Breast epithelium (tissue), 4 donors: Measurements from ENCODE around the gene FAM156B. TPM values are rescaled to one million over a fixed set of nuclear protein-coding genes. Genes with fewer than 3 reads are reported as not detected.
"Not testable (repeated sequence)": the region's sequence is repeated elsewhere in the genome, so short reads cannot be mapped to it uniquely, and the experiment has no call there.

Experiments used
- DNase-seq, 2 donors: peaks; one replicate each; pipeline ENCODE4 v3.0.0-alpha.2; 2019; ENCODE audit warnings: low spot score in 2 of 2
- H3K27ac ChIP-seq, 2 donors: fragments of 200-600 bp; sonication (generic) in 1 of 2; one replicate each; pipeline ENCODE4 v1.5.1; 2016 to 2019; ENCODE audit warnings: mild to moderate bottlenecking in 1 of 2
- H3K27me3 ChIP-seq, 2 donors: fragments of 200-600 bp; sonication (generic) in 1 of 2; one replicate each; pipeline versions ENCODE4 v1.5.1 to v1.6.0; 2017 to 2019; ENCODE audit warnings: control low read depth in 1 of 2, mild to moderate bottlenecking in 1 of 2
- H3K36me3 ChIP-seq: fragments of 200-600 bp; one replicate; pipeline ENCODE4 v1.5.1; 2019
- H3K4me1 ChIP-seq, 2 donors: fragments of 200-600 bp; sonication (generic); one replicate each; pipeline ENCODE4 v1.5.1; 2016 to 2019; ENCODE audit warnings: control low read depth in 1 of 2
- H3K4me3 ChIP-seq, 3 donors: fragments of 200-600 bp; sonication (generic); 1 replicate in 2 of 3; 2 replicates in 1 of 3; pipeline ENCODE4 v1.5.1; 2016 to 2019; ENCODE audit warnings: mild to moderate bottlenecking in 3 of 3, moderate library complexity in 2 of 3
- H3K9me3 ChIP-seq, 2 donors: fragments of 200-600 bp; sonication (generic) in 1 of 2; one replicate each; pipeline ENCODE4 v1.5.1; 2016 to 2019; ENCODE audit warnings: control low read depth in 1 of 2
- CTCF ChIP-seq, 3 donors: fragments of 450-650 bp; IDR thresholded peaks; one replicate each; pipeline ENCODE4 v1.5.1; 2016 to 2017; ENCODE audit warnings: antibody characterized with exemption in 3 of 3, mild to moderate bottlenecking in 3 of 3, moderate library complexity in 3 of 3
- POLR2A ChIP-seq: fragments of 450-650 bp; IDR thresholded peaks from one replicate; pipeline ENCODE4 v1.6.1; 2016; ENCODE audit warnings: antibody characterized with exemption, mild to moderate bottlenecking, moderate library complexity
- POLR2AphosphoS5 ChIP-seq, 3 donors: sonication (generic); formaldehyde crosslinking; IDR thresholded peaks; one replicate each; pipeline ENCODE4 v1.6.1; 2017; ENCODE audit warnings: antibody characterized with exemption in 3 of 3
- intact Hi-C: fragments of 100-400 bp; cut with DNase I; formaldehyde crosslinking; loops from one replicate; pipeline ENCODE4 v1.15.1; 2023; ENCODE audit warnings: low total_unique reads
- total RNA-seq, 3 donors: library from RNA; depleted of rRNA; stranded (reverse); fragments of >200 nt; gene quantifications; one replicate each; pipeline ENCODE4 v1.1.0, GENCODE V29; 2016

The FAM156B gene
- total RNA-seq, 3 donors from 2014 or later, result 25.5 to 41.3 (median 26.2) TPM

DNA sequence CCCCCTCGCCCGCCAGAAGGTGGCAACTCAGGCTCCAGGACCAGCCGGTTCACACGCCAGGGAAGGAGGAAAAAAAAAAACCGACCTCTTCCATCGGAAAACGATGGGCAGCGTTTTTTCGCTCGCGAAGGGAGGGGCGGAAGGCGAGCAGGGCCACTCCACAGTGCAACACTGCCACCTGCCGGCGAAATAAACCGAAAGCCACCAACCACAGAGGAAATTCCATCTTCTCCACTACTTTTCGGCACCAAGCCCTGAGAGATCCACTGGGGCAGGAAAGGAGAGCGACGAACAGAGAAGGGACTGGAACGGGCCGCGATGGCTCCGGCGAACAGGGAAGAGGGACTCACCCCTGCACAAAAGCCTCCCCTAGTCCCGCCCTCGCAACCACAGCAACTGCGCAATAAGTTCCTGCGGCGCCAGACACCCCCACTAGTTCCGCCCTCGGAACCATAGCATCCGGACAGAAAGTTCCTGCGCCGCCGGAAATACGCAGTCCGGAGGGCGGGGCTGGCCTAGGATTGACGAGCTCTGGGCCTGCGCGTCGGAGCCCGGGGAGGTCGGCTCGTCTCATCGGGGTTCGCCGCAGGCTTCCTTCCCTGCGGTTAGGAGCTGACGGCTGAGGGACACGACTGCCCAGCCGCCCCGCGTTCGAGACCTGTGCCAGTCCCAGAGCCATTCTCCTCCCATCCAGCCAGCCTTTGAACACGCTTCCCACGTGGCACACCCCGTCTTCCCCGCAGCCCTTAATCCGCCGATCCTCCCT lies 37.8 kb downstream of the FAM156B start:
- peak; percentile 87 to 96 for DNase-seq
- peak; percentile 42 for TF ChIP-seq POLR2A
- peak; percentile 99 to 100 (median 100) for TF ChIP-seq CTCF (IDR thresholded peaks at IDR 0.05)
- peak; percentile 90 to 97 (median 95) for TF ChIP-seq POLR2AphosphoS5 (IDR thresholded peaks at IDR 0.05)
- H3K27ac ChIP-seq, result peak overlapping the region; percentile 96 to 98
- no peaks in the 10 kb centered on the region for H3K36me3 ChIP-seq
- H3K9me3 ChIP-seq, result no peaks in the 10 kb centered on the region
- H3K4me1 ChIP-seq, result no peaks in the 10 kb centered on the region
- intact Hi-C loops, result no loop called here
- H3K27me3 ChIP-seq, result no peaks in the 10 kb centered on the region
- H3K4me3 ChIP-seq, result peak overlapping the region; percentile 52 to 91 (median 72)

DNA sequence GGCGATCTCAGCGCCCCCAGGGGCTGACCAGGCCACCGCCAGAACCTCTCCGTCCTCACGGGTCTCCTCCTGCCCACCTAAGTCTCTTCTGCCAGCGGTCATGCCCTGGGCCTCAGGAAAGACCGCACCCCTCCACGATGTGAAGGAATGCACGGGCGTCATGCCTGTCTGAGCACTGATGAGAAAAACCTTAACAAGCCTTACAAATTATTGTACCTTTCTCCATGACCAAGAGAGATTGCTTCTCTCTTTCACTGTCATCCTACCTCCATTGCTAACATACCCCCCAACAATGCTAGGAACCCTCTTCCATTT lies 38.3 kb downstream of the FAM156B start:
- H3K27ac ChIP-seq, result peak overlapping the region; percentile 96 to 98
- H3K4me3 ChIP-seq, result peak overlapping the region; percentile 52 to 91 (median 72)
- H3K4me1 ChIP-seq, intact Hi-C loops, H3K9me3 ChIP-seq, H3K36me3 ChIP-seq, DNase-seq, H3K27me3 ChIP-seq: not testable (repeated sequence)

DNA sequence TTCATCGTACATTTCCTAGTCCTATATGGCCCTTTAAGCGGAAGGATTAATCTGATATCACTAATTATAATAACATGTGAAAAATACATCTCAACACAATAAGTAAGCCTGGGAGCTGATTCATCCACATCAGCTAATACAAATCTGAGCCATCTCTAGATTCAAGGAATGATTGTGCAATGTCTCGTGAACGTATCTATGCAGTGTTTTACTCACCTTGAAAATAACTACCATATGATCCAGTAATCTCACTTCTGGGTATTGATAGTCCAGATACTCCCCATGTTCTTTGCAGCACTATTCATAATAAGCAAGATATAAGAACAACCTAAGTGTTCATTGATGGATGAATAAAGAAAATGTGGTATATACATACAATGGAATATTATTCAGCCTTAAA lies 43.6 kb downstream of the FAM156B start:
- H3K27me3 ChIP-seq, H3K4me1 ChIP-seq, H3K27ac ChIP-seq, H3K9me3 ChIP-seq, intact Hi-C loops, H3K36me3 ChIP-seq, DNase-seq, H3K4me3 ChIP-seq: not testable (repeated sequence)

DNA sequence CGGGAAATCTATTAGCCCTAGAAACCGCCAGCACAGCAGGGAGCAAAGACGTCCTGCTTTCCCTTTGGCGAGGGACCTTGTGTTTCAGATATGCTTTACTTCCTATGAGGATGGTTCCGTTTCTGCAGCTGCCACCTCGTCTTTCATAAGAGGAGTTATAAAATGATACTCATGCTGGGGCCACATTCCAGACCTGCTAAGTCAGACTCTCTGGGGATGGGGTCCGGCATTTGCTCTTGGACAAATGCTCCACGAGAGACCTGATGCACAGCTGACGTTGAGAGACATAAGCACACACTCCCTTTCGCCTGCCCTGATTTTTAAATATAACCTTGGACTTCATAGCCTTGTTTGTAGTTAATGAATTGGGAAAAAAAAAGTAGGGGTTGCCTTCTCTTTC lies 44.6 kb downstream of the FAM156B start:
- intact Hi-C loops, H3K36me3 ChIP-seq, DNase-seq, H3K27me3 ChIP-seq, H3K9me3 ChIP-seq, H3K27ac ChIP-seq, H3K4me3 ChIP-seq, H3K4me1 ChIP-seq: not testable (repeated sequence)

DNA sequence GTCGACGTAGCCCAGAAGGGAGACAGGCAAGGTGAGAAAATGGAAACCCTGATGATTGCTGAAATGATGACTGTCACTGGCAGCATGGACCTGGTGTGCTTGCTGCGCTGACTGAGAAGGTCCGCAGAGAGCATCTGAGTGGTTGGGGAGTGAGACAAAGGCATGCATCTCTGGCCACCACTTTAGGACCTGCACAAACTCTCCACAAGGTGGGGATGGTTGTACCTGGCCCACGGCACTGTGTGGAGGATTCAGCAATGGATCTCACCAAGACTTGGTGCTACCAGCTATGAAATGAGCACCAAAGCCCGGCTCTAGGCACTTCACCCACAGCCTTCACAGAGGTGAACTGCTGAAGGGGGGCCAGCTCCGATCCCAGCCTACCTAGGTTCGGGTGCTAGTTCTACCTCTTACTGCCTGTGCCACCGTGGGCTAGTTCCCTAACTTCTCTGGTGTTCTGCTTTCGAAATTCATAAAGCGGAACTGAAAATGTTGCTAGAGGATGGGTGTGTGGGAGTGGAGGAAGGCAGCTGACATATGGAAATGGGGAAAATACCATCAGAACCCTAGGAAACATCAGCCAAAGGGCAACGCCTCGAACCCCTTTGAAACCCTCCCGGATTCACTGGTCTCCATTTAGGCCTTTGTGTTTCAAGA lies 48.8 kb downstream of the FAM156B start:
- intact Hi-C loops, DNase-seq, H3K27me3 ChIP-seq: not testable (repeated sequence)

GRCh38 chrX:52947501-52947900 lies 50.4 kb downstream of the FAM156B start:
- H3K4me3 ChIP-seq, H3K9me3 ChIP-seq, H3K4me1 ChIP-seq, H3K36me3 ChIP-seq, H3K27ac ChIP-seq, H3K27me3 ChIP-seq, intact Hi-C loops, DNase-seq: not testable (repeated sequence)

More for the DNA sequence above, 48.8 kb downstream of the FAM156B start:
- not testable (repeated sequence) for H3K4me3 ChIP-seq, H3K9me3 ChIP-seq, H3K27ac ChIP-seq, H3K4me1 ChIP-seq, H3K36me3 ChIP-seq

- not testable (repeated sequence) for H3K4me1 ChIP-seq
Measured at GRCh38 chrX:52948265-52948664, 51.1 kb downstream of the FAM156B start.

DNA sequence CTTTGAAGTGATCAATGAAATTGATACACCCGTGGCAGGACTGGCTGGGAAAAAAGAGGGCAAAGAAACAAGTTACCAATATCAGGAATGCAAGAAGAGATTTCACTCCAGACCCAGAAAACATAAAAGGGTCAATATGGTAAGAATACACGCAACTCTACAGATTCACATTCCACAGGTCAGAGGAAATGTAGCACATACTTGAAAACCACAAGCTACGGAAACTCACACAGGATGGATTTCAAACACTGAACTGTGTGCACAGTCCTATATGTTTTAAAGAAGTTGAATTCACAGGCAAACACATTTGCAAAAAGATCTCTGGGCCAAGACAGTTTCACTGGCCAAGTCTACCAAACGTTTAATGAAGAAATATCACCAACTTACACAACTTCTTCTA lies 52.2 kb downstream of the FAM156B start:
- intact Hi-C loops, H3K4me1 ChIP-seq, H3K27ac ChIP-seq, H3K36me3 ChIP-seq, DNase-seq, H3K27me3 ChIP-seq, H3K4me3 ChIP-seq, H3K9me3 ChIP-seq: not testable (repeated sequence)

More at GRCh38 chrX:52948265-52948664, 51.1 kb downstream of the FAM156B start:
- H3K27ac ChIP-seq, DNase-seq, H3K4me3 ChIP-seq, H3K9me3 ChIP-seq, intact Hi-C loops, H3K36me3 ChIP-seq, H3K27me3 ChIP-seq: not testable (repeated sequence)

GRCh38 chrX:52949884-52950283 lies 52.8 kb downstream of the FAM156B start:
- H3K4me3 ChIP-seq, intact Hi-C loops, DNase-seq, H3K27ac ChIP-seq, H3K4me1 ChIP-seq, H3K9me3 ChIP-seq, H3K27me3 ChIP-seq, H3K36me3 ChIP-seq: not testable (repeated sequence)

Other genes starting within 250 kb of the FAM156B start
- gene SSX7, start 242.4 kb upstream of the FAM156B start, total RNA-seq, result not detected
- gene SSX2, start 190.2 kb upstream of the FAM156B start, total RNA-seq, result not detected
- gene SSX2B, start 146.1 kb upstream of the FAM156B start, total RNA-seq, result not detected
- not detected for gene SPANXN5, start 99.9 kb upstream of the FAM156B start, total RNA-seq
- not detected for gene XAGE5, start 86.0 kb upstream of the FAM156B start, total RNA-seq
- not detected for gene XAGE3, start 29.2 kb upstream of the FAM156B start, total RNA-seq
- 10 to 100 TPM in 2 of 3 donors, 1 to 10 TPM in 1; 9.5 to 21.6 (median 19.9) TPM for gene FAM156A, start 61.2 kb downstream of the FAM156B start, total RNA-seq
- gene GPR173, start 151.5 kb downstream of the FAM156B start, total RNA-seq, result 1 to 10 TPM in 2 of 3 donors, under 1 TPM in 1; 0.96 to 2.3 (median 1.6) TPM
- 10 to 100 TPM; 63.4 to 82.7 (median 76.4) TPM for gene TSPYL2, start 185.0 kb downstream of the FAM156B start, total RNA-seq
- gene KANTR, start 196.8 kb downstream of the FAM156B start, total RNA-seq, result 10 to 100 TPM; 16.8 to 30.7 (median 29.8) TPM